HL-60 (cell line): Measurements from ENCODE around the gene NFIB.

Experiments used
- DNase-seq, 2 experiments: peaks; one replicate each; pipeline ENCODE4 v3.0.0-alpha.2; 2010 to 2020; ENCODE audit warnings: low read depth in 1 of 2, low spot score in 1 of 2
- H3K27ac ChIP-seq: fragments of 250-450 bp; sonication (Bioruptor Pico); replicated peaks from 2 replicates; pipeline ENCODE4 v1.5.1; 2020; ENCODE audit warnings: mild to moderate bottlenecking, moderate library complexity
- H3K27me3 ChIP-seq: fragments of 250-450 bp; sonication (Bioruptor Pico); 2 replicates; pipeline ENCODE4 v1.5.1; 2021; ENCODE audit warnings: mild to moderate bottlenecking, moderate library complexity; ENCODE audit not compliant: insufficient read depth, poor library complexity, severe bottlenecking
- H3K4me3 ChIP-seq: replicated peaks from 2 replicates; pipeline ENCODE4 v1.5.1; 2011; ENCODE audit warnings: mild to moderate bottlenecking, control low read depth, low read length; ENCODE audit not compliant: insufficient read depth
- CTCF ChIP-seq: IDR thresholded peaks from one replicate; pipeline ENCODE4 v1.5.1; 2011; ENCODE audit warnings: low read length, control low read depth, inconsistent platforms; ENCODE audit not compliant: insufficient read depth
- GABPA ChIP-seq: IDR thresholded peaks from 2 replicates; pipeline ENCODE4 v1.6.1; 2012; ENCODE audit warnings: low read depth
- POLR2AphosphoS5 ChIP-seq: IDR thresholded peaks from 2 replicates; pipeline ENCODE4 v1.6.1; 2012; ENCODE audit warnings: low read depth
- REST ChIP-seq: IDR thresholded peaks from 2 replicates; pipeline ENCODE4 v1.6.1; 2012; ENCODE audit warnings: low read depth; ENCODE audit not compliant: insufficient replicate concordance
- SPI1 ChIP-seq: IDR thresholded peaks from 2 replicates; pipeline ENCODE4 v1.6.1; 2012; ENCODE audit warnings: low read depth, mild to moderate bottlenecking, borderline replicate concordance

NFIB gene

GRCh38 chr9:14323083-14323971 is 9.4 kb upstream of the NFIB start:
- TF ChIP-seq CTCF (no peak), REST (no peak), SPI1 (no peak), GABPA (no peak), POLR2AphosphoS5 (no peak)
- Histone ChIP-seq H3K4me3 (peak overlapping the region; percentile 45), H3K27ac (peak overlapping the region; percentile 34; the same call in 1 of the 2 replicates), H3K27me3 (no peaks in the 10 kb centered on the region)
- no peak for DNase-seq

GRCh38 chr9:14322211-14323082 is 8.5 kb upstream of the NFIB start:
- no peaks in the 10 kb centered on the region for H3K27me3 ChIP-seq
- TF ChIP-seq POLR2AphosphoS5 (no peak), CTCF (no peak), GABPA (no peak), REST (no peak), SPI1 (no peak)
- peak overlapping the region; percentile 45 for H3K4me3 ChIP-seq
- peak in 1 of 2 experiments; percentile 52 for DNase-seq
- peak overlapping the region; percentile 34; the same call in 1 of the 2 replicates for H3K27ac ChIP-seq

GRCh38 chr9:14321517-14322130 is 7.7 kb upstream of the NFIB start:
- Histone ChIP-seq H3K27ac (no peak overlapping the region), H3K4me3 (no peak overlapping the region), H3K27me3 (no peaks in the 10 kb centered on the region)
- no peak for DNase-seq
- TF ChIP-seq POLR2AphosphoS5, result no peak
- no peak for TF ChIP-seq SPI1
- TF ChIP-seq CTCF, result no peak
- TF ChIP-seq GABPA, result no peak
- TF ChIP-seq REST, result no peak
